Stimulated activated CD4-positive, alpha-beta T cell treated with anti-CD3 and anti-CD28 coated beads, Interleukin-2, amount 100 ng/mL, for 48 hours (primary cell): Measurements from ENCODE around the gene KCNJ12.
"Not testable (repeated sequence)": the region's sequence is repeated elsewhere in the genome, so short reads cannot be mapped to it uniquely, and the experiment has no call there.

Source experiments
- DNase-seq, 2 donors: peaks; one replicate each; pipeline ENCODE4 v3.0.0-alpha.2; 2020

Gene KCNJ12

DNA sequence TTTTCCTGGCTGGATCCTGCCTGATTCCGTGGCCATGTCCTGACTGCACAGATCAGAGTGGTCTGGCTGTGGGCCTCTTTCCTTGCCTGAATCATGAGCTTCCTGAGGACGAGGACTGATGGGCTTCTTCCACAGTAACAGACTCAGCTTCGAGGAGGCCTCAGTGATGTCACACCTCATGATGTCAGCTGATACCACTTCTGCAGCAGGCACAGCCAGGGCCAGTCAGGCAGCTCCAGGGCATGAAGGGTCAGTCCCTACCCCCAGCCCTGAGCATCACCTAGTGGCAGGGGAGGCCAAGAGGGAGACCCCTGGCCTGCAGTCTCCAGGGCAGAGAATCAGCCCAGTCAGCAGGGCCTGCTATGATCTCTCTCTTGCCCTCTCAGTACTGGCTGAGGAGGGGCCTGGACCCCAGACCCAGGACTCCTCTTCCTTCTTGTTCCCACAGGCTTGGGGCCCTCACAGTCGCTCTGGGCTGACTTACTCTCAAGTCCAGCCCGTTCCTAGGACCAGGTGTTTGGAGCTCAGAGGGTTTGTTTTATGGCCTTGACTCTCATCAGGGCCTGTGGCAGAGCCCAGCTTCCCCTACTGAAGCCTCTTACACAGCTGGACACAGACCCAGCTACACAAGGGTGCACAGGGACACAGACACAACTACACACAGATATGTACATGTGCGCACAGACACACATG is 26.7 kb upstream of the KCNJ12 start:
- DNase-seq, result not testable (repeated sequence)

- DNase-seq, result not testable (repeated sequence)
Measured at GRCh38 chr17:21350495-21350894, 25.7 kb upstream of the KCNJ12 start.

- no peak for DNase-seq
Measured at GRCh38 chr17:21351366-21352065, 24.6 kb upstream of the KCNJ12 start.

GRCh38 chr17:21352221-21352980 is 23.8 kb upstream of the KCNJ12 start:
- DNase-seq, result no peak

DNA sequence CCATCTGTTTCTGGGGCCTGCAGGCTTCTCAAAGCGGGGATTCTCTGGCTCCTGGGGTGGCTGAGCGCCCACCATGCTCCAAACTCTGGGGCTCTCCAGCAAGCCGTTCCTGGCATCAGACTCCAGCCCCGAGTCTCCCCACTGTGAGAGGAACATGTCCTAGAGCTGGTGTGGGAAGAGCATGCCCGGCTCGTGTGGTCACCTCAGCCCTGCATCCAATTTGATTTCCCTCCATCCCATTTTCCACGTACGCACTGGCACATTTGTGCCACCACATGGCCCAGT is 23.2 kb upstream of the KCNJ12 start:
- DNase-seq, result no peak

GRCh38 chr17:21353326-21354010 is 22.7 kb upstream of the KCNJ12 start:
- no peak for DNase-seq

DNA sequence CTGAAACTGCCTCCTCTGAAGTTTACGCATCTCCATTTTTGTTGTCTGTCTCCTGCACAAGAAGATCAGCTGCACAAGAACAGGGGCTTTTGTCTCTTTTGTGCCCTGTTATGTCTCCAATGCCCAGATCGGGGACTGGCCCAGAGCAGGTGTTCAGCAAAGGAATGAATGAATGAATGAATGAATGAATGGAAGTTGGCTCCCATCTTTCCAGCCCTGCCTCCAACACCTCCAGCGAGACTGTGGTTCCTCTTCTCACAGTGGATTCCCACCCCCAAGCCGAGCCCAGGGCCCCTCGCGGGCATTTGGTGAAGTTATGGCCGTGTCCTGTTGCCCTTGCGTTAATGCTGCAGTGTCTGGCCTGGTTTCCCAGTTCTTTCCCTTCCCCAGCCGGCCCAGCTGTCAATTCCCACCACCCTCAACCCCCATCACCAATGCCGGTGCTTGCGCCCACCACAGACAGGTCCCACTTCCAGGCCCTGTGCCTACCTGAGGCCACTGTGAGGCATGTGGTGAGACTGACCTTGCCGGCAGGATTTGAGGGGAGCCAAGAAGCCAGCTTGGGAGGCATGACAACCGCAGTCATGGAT is 21.3 kb upstream of the KCNJ12 start:
- no peak for DNase-seq

DNA sequence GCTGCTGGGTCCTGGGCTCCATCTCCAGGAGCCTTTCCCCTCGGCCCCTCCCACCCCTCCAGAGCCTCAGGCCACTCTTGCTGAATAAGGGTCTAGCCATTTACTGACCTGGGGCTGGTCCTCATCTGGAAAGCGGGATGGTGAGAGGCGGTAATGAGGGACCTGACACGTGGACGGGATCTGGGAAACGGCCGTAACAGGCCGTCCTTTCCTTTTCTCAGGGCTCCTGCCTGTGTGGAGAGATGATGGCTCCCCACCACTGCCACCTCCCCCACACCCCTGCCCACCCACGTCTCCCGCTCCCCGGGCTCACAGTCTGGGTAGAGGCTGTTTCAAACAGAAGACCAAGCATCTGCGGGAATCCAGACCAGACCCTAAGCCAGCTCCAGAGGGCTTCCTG is 20.6 kb upstream of the KCNJ12 start:
- no peak for DNase-seq

GRCh38 chr17:21356537-21357127 is 19.5 kb upstream of the KCNJ12 start:
- no peak for DNase-seq

GRCh38 chr17:21357281-21357680 is 18.9 kb upstream of the KCNJ12 start:
- DNase-seq, result no peak

DNA sequence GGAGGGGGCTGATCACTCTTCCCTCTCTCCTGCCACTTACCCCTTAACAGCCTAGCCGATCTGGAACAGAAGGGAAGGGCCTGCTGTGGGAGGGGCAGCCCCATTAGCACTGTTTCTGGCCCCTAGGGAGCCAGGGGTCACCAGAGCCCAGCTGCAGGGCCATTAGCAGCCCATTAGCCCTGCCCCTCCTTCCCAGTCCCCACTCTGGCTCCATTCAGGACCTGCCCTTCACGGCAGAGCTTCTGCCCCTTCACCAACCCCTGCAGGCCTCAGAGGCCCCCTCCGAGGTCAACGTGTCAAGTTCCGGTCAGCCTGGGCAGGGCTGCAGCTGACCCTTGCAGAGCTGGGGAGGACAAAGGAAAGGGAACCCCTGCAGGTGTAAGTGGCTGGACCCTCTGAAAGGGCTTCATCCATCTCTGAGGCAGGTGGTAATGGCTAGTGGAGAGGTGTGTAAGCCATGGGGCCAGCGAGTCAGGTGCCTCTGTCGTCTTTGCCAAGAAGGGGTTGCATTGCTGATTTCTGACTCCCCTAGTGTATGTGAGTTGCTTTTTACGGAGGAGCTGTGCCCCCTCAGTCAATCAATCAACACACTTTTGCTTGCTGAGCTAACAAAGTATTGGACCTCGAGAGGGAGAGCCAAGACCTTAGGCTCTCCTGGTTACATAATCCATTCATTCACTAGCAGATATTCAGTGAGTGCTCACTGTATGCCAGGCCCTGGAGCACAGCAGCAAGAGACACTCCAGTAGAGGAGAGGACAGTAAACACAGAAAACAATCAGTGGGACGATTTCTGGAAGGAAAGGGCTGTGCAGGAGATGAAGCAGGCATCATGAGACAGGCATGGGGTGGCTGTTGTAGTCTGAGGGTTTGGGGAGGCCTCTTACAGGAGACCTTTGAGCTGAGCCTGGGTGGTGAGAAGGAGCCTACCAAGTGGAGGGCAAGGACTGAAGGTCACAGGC is 18.2 kb upstream of the KCNJ12 start:
- DNase-seq, result no peak

DNA sequence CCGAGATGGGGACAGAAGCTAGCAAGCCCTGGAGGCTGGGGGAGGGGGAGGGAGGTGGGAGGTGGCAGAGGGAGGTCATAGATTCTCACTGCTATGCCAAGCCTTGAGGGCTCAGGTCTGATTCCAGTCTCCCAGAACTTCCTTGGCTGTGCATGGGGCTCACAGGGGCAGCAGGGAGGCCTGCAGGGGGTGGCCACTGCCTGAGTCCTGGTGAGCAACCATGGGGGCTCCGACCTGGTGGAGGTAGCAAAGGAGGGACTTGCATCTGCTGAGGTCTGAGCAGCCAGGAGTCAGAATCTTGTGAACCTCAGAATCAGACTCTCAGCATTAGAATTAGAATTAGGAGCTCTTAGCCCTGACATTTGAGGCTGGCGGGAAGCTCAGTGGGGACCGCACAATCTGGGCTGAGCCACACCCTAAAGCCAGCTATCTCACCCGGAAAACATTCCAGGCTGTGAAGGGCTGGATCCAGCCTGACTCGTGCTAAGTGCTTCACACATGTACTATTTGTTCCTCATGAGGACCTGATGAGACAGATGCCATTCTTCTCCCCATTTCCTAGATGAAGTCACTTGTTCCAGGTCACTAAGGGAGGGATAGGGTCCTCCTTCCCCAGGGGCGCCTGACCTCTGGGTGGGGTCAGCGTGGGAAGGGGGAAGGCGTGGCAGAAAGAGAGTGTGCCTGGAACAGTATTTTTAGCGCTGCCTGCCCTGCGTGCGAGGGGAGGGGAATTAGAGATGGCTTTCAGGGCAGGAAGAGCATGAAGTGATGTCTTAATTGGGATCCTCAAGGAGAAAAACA is 17.3 kb upstream of the KCNJ12 start:
- DNase-seq, result no peak

- no peak for DNase-seq
Measured at GRCh38 chr17:21359483-21359840, 16.7 kb upstream of the KCNJ12 start.

DNA sequence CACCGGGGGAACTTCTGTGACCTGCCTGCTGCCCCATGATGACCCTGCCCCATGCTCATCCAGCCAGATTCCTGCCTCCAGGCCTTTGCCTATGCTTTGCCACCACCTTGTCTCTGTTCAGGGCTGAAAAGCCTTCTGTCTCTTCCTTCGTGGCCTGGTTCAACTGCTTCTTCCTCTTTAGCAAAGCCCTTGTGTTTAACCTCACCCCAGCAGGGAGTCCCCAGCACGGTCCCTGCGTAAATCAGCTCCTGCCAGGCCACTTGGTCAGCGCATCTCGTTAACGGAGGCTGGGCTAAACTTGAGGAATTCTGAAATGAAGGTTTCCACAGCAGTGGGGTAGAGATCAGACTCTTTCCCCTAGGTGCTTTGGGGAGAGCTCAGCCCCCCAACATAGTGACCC is 16.1 kb upstream of the KCNJ12 start:
- DNase-seq, result no peak

DNA sequence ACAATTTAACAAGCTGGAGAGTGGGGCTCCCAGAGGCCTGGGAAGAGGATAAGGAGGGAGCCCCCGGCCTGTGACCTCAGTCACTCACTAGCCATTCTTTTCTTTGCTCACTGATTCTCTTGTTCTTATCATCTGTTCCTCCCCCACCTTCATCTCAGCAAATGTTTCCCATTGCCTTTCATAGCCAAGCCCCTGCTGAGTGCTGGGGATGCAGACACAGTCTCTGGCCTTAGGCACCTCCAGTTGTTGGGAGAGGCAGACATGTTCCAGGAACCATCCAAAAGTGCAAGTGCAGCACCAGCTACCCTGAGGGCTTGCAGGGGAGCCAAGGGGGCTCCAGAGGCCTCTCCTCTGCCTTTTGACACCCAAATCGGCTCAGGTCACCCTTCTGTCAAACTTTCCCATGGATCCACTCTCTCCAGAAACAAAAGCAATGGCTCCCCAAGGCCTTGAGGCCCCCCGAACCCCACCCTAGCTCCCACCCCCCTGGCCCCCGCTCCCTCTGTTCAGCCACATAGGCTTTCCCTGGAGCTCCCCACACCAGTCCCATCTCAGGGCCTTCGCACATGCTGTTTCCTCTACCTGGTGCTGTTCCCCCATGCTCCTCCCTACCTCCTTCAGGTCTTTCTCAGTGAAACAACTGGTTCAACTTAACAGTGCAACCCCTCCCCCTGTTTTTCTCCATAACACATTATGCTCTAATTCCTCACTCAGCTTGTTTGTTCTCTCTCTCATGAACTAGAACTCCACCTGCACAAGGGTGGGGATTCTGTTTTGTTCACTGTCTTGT is 14.9 kb upstream of the KCNJ12 start:
- no peak for DNase-seq

GRCh38 chr17:21362331-21362931 is 13.7 kb upstream of the KCNJ12 start:
- no peak for DNase-seq

DNA sequence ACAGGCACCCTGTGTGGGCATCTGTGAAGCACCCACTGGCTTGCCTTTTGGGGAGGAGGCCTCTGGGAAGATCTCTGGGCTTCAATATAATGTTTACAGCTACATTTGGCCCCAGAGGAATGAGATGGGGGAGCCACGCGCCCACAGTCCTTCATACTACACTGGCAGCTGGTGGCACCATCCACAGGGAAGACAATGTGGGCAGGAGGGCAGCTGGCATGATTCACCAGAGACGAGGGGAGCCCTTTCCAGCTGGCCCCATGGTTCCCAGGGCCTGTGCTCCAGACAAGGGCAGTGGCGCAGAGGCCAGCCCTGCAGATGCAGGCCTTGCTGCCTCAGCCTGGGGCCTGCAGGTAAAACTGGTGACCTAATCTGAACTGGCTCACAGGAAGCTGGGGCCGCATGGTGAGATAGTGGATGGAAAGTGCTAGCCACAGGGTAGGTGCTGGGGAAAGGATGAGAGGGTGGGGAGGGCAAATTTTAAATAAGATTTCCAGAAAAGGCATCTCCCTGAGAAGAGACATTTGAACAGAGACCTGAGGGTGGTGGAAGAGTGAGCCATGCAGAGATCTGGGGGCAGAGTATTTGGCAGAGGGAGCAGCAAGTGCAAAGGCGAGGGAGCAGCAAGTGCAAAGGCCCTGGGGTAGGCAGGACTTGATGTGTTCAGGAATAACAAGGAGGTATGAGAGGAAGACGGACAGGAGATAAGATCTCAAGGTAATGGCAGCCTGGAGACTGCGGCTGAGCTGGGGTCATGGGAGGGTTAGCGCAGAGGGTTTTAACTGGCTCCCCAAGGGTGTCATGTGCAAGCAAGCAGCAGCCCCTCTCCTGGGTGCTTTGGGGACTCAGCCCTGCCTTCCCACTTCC is 12.1 kb upstream of the KCNJ12 start:
- DNase-seq, result no peak

DNA sequence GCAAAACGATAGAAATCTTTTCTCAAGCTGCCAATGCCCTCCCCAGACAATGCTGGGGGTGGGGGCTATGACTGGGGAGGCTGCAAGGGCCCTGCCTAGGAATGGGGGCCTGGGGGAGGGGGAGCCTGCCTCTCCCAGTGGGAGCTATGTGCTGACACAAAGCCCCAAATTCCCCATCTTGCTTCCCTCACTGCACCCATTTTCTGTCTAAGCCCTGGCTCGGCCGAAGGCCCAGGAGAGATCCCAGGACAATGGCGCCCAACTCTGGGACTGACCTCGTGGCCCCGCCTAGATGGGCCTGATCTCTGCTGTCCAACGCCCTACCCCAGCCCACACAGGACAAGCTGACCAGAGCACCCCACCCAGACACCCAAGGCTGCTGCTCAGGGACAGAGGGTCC is 11.1 kb upstream of the KCNJ12 start:
- DNase-seq, result no peak
